IPS-18a (cell line): ENCODE data around the gene PLA2G4E.

Experiments used
- H3K27ac ChIP-seq: one replicate; pipeline ENCODE4 v1.5.1; 2013; ENCODE audit warnings: low read length
- H3K27me3 ChIP-seq: one replicate; pipeline ENCODE4 v1.6.1; 2013; ENCODE audit warnings: mild to moderate bottlenecking, low read length; ENCODE audit not compliant: control insufficient read depth, insufficient read depth
- H3K36me3 ChIP-seq: one replicate; pipeline ENCODE4 v1.6.1; 2013; ENCODE audit warnings: low read depth, low read length; ENCODE audit not compliant: control insufficient read depth
- H3K4me1 ChIP-seq: one replicate; pipeline ENCODE4 v1.6.1; 2013; ENCODE audit warnings: low read depth, low read length; ENCODE audit not compliant: control insufficient read depth
- H3K4me3 ChIP-seq: one replicate; pipeline ENCODE4 v1.5.1; 2013; ENCODE audit warnings: low read length
- H3K9ac ChIP-seq: one replicate; pipeline ENCODE4 v1.6.1; 2013; ENCODE audit warnings: mild to moderate bottlenecking, low read length, moderate library complexity
- H3K9me3 ChIP-seq: one replicate; pipeline ENCODE4 v1.6.1; 2013; ENCODE audit warnings: low read depth, low read length; ENCODE audit not compliant: control insufficient read depth

PLA2G4E gene

DNA sequence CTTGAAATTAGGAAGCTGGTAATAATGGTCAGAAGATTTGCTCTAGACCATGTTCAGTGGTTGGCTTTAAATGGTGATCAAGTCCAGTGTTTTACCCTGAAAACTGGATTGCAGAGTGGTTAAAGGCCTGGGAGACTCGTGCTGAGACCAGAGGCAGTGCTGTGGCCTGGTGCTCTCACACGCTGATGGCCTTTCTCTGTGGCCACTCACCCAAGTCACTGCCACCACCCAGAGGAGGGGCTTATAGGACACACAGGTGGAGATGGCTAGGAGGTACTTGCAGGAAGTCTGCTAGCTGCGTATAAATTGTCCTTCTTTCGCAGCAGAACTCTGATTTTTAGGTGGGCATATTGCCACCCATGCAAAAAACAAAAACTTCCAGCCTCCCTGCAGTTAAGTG lies 42.3 kb downstream of the PLA2G4E start:
- H3K27me3 ChIP-seq = no peaks in the 10 kb centered on the region
- no peaks in the 10 kb centered on the region for H3K36me3 ChIP-seq
- H3K9me3 ChIP-seq = no peaks in the 10 kb centered on the region
- H3K4me3 ChIP-seq = no peak overlapping the region
- H3K27ac ChIP-seq = no peak overlapping the region
- H3K9ac ChIP-seq = no peak overlapping the region
- no peaks in the 10 kb centered on the region for H3K4me1 ChIP-seq

DNA sequence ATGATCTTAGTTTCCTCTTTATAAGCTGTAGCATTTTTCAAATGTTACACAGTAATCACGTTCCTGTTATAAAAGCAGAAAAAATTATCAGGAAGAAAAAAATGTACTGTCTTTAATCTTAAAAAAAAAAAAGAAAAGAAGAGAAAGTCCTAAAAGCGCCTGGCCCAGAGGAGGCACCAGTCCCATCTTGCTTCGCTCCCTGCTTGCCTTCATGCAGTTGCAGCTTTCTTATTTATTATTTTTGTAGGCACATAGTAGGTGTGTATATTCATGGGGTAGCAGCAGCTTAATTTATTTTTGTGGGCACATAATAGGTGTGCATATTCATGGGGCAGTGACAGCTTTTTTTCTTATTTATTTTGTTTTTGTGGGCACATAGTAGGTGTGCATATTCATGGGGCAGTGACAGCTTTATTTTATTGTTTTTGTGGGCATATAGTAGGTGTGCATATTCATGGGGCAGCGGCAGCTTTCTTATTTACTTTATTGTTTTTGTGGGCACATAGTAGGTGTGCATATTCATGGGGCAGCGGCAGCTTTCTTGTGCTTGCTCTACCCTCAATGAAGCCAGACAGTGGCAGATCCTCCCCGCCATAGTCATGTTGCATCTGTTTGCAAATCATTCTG lies 43.0 kb downstream of the PLA2G4E start:
- Histone ChIP-seq H3K4me1 (no peaks in the 10 kb centered on the region), H3K36me3 (no peaks in the 10 kb centered on the region), H3K9ac (no peak overlapping the region), H3K27me3 (no peaks in the 10 kb centered on the region), H3K9me3 (no peaks in the 10 kb centered on the region), H3K4me3 (no peak overlapping the region), H3K27ac (no peak overlapping the region)

DNA sequence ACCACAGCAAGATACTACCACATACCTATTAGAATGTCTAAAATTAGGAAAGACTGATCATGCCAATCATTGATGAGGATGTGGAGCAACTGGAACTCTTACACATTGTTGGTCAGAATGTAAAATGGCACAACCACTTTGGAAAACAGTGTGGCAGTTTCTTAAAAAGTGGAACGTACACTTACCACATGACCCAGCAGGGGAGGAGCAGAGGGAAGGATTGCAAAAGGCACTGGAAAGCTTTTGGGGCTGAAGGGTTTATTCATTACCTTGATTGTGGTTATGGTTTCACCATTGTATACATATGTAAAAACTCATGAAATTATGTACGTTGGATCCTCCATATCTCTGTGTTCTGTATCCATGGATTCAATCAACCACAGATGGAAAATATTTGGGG lies 45.2 kb downstream of the PLA2G4E start:
- Histone ChIP-seq H3K9me3 (no peaks in the 10 kb centered on the region), H3K27ac (no peak overlapping the region), H3K27me3 (no peaks in the 10 kb centered on the region), H3K36me3 (no peaks in the 10 kb centered on the region), H3K4me3 (no peak overlapping the region), H3K4me1 (peaks cover 8% of the 10 kb centered on the region), H3K9ac (no peak overlapping the region)

DNA sequence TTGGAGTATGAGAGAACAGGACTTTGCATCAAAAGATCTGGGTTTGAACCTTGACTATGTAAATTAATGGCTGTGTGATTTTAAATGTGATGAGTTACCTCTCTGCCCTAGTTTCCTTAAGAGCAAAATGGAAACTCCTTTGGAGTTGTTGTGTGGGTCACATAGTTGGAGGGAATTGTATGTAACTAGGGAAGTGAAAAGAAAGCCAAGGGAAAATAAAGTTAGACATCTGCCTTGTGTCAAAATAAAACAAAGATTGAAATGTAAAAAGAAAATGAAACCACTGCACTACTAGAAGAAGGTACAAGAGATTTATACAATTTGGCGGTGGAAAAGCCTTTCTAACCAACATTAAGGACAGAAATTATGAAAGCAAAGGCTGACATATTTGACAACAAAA lies 46.8 kb downstream of the PLA2G4E start:
- Histone ChIP-seq H3K9ac (no peak overlapping the region), H3K27ac (no peak overlapping the region), H3K9me3 (no peaks in the 10 kb centered on the region), H3K4me3 (no peak overlapping the region), H3K36me3 (no peaks in the 10 kb centered on the region), H3K4me1 (peaks cover 19% of the 10 kb centered on the region), H3K27me3 (no peaks in the 10 kb centered on the region)

DNA sequence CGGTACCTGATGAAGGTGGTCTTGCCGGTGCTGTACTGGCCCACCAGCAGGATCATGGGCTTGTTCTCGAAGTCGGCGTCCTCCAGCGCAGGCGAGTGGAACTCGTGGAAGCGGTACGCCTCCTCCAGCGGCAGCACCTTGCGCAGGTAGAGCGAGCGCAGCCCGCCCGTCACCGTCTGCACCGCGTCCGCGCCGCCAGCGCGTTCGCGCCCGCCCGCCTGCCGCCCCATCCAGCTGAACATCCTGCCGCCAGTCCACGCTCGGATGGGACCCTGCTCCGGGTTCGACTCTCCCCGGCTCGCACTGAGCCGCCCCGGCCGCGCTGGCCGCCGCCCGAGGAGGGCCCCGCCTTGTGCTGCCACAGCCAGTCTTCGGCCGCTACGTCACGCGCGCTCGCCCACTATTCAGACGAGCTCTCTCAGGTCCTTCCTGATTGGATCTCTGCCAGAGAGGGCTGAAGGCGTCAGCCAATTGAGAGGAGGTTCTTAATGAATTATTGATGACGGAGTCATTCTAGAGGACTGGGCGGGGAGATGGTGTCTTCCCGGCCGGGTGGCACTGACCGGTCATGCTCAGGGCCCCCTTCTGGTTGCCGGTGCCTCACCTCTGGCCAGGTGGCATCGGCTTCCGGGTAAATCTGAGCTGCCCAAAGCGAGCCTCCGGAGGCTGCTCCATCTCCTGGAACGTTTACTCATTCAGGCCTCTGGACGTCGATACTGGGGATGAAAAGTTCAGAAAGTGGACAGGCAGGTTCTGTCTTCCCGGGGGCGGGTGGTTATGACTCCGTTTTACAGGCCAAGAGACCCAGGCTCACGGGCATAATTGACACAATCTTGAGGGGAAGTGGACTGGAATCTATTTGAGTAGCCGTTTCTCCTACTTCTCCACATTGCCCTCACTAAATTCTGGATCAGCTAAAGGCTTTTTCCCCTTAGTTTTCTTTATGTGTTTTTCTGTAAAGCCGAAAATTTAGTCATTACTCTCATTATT lies 48.3 kb downstream of the PLA2G4E start, which contains the start of gene EHD4:
EHD4 (minus strand) TSS at position 305 of the 990 bp plus-strand sequence; CDS start at position 242, 63 bp downstream.
- Histone ChIP-seq H3K9me3 (no peaks in the 10 kb centered on the region), H3K4me1 (peaks cover 19% of the 10 kb centered on the region), H3K4me3 (peak within 1 kb of the TSS; percentile 96), H3K27me3 (no peaks in the 10 kb centered on the region), H3K36me3 (no peaks in the 10 kb centered on the region), H3K27ac (no peak within 1 kb of the TSS), H3K9ac (peak within 1 kb of the TSS; percentile 71)

DNA sequence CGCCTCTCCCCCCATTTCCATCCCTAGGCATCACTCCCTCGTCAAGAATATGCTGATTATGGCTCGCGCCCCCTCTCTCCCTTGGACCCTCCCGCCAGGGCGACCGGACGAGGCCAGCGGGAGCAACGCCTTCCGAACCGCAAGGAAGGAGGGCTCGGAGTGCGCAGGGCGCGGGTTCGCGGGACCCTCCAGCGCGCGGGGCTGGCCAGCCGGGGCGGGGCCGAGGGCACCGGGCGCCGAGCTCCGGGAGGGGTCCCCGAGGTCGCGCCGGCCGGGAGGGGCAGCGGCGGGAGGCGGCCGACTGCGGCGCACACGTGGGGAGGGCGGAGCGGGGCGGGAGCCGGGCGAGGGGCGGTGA lies 49.0 kb downstream of the PLA2G4E start:
- Histone ChIP-seq H3K36me3 (no peaks in the 10 kb centered on the region), H3K27ac (no peak overlapping the region), H3K9ac (peak overlapping the region; percentile 71), H3K27me3 (no peaks in the 10 kb centered on the region), H3K9me3 (no peaks in the 10 kb centered on the region), H3K4me3 (peak overlapping the region; percentile 96), H3K4me1 (peaks cover 19% of the 10 kb centered on the region)

DNA sequence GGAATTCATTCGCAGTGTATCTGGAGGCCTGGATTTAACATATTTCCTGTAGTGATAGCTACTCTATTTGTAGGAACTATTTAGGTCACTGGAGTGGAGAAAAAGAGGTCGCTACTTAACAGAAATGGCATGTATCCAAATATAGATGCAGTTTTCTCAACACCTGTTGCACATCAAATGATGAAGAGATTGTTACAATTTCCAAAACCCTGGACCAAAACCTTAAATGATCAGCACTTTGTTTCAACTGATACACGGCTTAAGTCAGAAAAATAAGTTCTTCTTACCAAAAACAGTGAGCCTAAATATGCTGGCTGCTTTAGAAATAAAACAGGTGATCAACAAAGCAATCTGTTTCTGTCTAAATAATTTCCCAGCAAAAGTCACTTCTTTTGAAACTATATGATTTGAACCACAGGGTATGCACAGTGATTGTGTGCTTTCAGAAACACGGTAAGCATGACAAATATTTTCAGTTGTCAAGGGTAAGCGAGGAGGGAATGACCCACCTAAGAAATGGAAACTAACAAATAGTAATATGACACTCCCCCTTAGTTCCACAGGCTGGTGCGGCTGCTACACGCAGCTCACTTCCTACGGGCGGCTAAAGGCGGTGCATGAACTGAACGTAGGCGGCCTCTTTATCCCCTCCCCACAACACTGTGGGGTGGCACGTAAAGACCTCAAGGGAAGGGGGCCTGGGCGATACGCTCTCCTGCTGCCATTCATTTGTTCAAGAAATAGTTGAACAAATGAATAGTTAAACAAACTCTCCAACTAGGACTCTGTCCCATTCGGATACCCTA lies 49.5 kb downstream of the PLA2G4E start:
- no peaks in the 10 kb centered on the region for H3K36me3 ChIP-seq
- H3K27me3 ChIP-seq = no peaks in the 10 kb centered on the region
- peak overlapping the region; percentile 71 for H3K9ac ChIP-seq
- H3K27ac ChIP-seq = no peak overlapping the region
- H3K4me3 ChIP-seq = peak overlapping the region; percentile 96
- H3K9me3 ChIP-seq = no peaks in the 10 kb centered on the region
- peaks cover 19% of the 10 kb centered on the region for H3K4me1 ChIP-seq

DNA sequence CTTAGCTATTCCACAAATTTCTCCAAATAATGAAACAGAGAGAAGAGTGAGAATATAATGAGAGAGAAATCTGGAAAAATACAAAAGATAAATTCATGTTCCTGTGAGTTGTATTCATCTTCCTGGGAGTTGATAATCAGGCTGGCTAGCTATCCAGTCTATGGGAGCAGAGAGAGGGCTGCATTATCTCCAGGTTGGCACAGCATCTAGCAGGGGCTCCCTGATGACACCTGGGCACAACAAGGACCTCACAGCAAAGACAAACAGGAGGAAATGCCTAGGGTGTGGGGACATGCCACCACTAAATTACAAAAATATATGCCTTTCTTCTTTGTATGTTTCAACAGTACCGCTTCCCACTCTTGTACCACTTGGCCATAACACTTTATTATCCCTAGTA lies 50.4 kb downstream of the PLA2G4E start:
- Histone ChIP-seq H3K36me3 (no peaks in the 10 kb centered on the region), H3K27ac (no peak overlapping the region), H3K9ac (no peak overlapping the region), H3K9me3 (no peaks in the 10 kb centered on the region), H3K4me3 (peak overlapping the region; percentile 96), H3K4me1 (peaks cover 19% of the 10 kb centered on the region), H3K27me3 (no peaks in the 10 kb centered on the region)

DNA sequence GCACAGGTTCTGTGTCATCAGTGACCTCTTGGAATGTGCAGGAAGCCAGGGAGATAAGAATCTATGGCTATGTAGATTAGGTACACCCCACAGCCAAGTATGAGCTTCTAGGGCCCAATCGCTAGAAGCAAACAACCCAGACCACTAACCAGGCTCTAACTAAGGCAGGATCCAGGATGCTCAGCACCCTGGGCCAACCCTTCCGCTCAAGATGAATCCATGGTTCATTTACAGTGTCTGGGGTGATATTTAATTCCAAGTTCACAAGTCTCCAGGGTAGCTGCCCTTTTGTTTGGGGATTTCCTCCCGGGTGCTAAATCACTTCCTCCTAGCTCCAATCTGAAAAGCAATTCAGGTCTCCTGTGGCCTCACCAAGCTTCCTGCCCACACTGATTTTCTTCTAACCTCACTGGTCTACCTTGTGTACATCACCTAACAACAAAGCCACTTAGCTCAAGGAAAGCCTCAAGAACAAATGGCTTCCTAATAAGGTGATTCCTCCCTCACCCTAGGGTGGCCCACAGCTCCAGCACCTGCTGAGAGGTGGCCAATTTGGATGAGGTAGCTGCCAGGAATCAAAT lies 50.9 kb downstream of the PLA2G4E start:
- peaks cover 19% of the 10 kb centered on the region for H3K4me1 ChIP-seq

DNA sequence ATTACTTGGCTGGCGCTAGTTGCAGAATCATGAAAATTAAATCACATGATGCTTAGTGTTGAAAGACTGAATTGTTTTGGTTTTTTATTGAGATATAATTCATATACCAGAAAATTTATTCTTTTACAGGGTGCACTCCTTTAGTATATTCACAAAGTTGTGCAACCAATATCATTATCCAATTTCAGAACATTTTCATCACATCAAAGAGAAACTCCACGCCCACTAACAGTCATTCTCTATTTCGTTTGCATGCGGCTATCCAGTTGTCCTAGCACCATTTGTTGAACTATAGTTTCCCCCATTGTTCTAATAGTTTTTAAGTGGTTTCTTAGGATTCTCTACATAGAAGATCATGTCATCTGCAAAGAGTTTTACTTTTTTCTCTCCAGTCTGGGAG lies 52.1 kb downstream of the PLA2G4E start:
- Histone ChIP-seq H3K27ac (no peak overlapping the region), H3K4me3 (no peak overlapping the region)

More for the DNA sequence above, 50.9 kb downstream of the PLA2G4E start:
- Histone ChIP-seq H3K36me3 (no peaks in the 10 kb centered on the region), H3K27ac (no peak overlapping the region), H3K27me3 (no peaks in the 10 kb centered on the region), H3K4me3 (no peak overlapping the region), H3K9ac (no peak overlapping the region), H3K9me3 (no peaks in the 10 kb centered on the region)

More for the DNA sequence above, 52.1 kb downstream of the PLA2G4E start:
- Histone ChIP-seq H3K27me3 (no peaks in the 10 kb centered on the region), H3K9ac (no peak overlapping the region), H3K4me1 (peaks cover 19% of the 10 kb centered on the region), H3K36me3 (no peaks in the 10 kb centered on the region), H3K9me3 (no peaks in the 10 kb centered on the region)
